Measurements from ENCODE around the gene FMNL2.

The FMNL2 gene

GRCh38 chr2:152406836-152407161 lies 71.8 kb downstream of the FMNL2 start:
- no peak for DNase-seq

GRCh38 chr2:152407204-152407721 lies 72.3 kb downstream of the FMNL2 start:
- DNase-seq: no peak

- no peak for DNase-seq
Measured at GRCh38 chr2:152407806-152408205, 72.8 kb downstream of the FMNL2 start.

- no peak for DNase-seq
Measured at GRCh38 chr2:152408254-152408653, 73.3 kb downstream of the FMNL2 start.

GRCh38 chr2:152409386-152410164 lies 74.6 kb downstream of the FMNL2 start:
- no peak for DNase-seq

GRCh38 chr2:152410165-152410597 lies 75.2 kb downstream of the FMNL2 start:
- no peak for DNase-seq

- DNase-seq: no peak
Measured at GRCh38 chr2:152411154-152411553, 76.2 kb downstream of the FMNL2 start.

GRCh38 chr2:152413228-152414030 lies 78.5 kb downstream of the FMNL2 start:
- DNase-seq: no peak

- no peak for DNase-seq
Measured at GRCh38 chr2:152415231-152415642, 80.3 kb downstream of the FMNL2 start.

GRCh38 chr2:152415796-152416195 lies 80.8 kb downstream of the FMNL2 start:
- no peak for DNase-seq

- no peak for DNase-seq
Measured at GRCh38 chr2:152418688-152419087, 83.7 kb downstream of the FMNL2 start.

GRCh38 chr2:152419944-152420343 lies 85.0 kb downstream of the FMNL2 start:
- no peak for DNase-seq

GRCh38 chr2:152420363-152420762 lies 85.4 kb downstream of the FMNL2 start:
- DNase-seq: no peak

- DNase-seq: no peak
Measured at GRCh38 chr2:152420936-152421335, 86.0 kb downstream of the FMNL2 start.

- peak; percentile 10 for DNase-seq
Measured at GRCh38 chr2:152421521-152422370, 86.8 kb downstream of the FMNL2 start.

GRCh38 chr2:152423684-152424083 lies 88.7 kb downstream of the FMNL2 start:
- no peak for DNase-seq

GRCh38 chr2:152425765-152426727 lies 91.1 kb downstream of the FMNL2 start:
- DNase-seq: no peak

- DNase-seq: no peak
Measured at GRCh38 chr2:152426801-152427200, 91.8 kb downstream of the FMNL2 start.

- no peak for DNase-seq
Measured at GRCh38 chr2:152427902-152428301, 92.9 kb downstream of the FMNL2 start.

GRCh38 chr2:152428800-152429582 lies 94.0 kb downstream of the FMNL2 start:
- DNase-seq: no peak

- DNase-seq: no peak
Measured at GRCh38 chr2:152430876-152431275, 95.9 kb downstream of the FMNL2 start.

Measured in KG1 (cell line).